ENCODE measurements around the gene TECTA.

- TF ChIP-seq EZH2 (IDR thresholded peaks at IDR 0.05) (no peak), POLR2AphosphoS5 (IDR thresholded peaks at IDR 0.05; ENCODE audit: borderline replicate concordance, low read depth, low read length) (no peak)
These were observed 7.4 kb downstream of the TECTA start for GRCh38 chr11:121108413-121108812.

All from SK-N-MC (cell line).